GM12872 (cell line): ENCODE measurements around the gene ADAMTS18.

Experiments
- TF ChIP-seq, protein P1 (sequence below): IDR thresholded peaks from 3 replicates; pipeline ENCODE4 v1.5.1; 2011; ENCODE audit warnings: low read depth, mild to moderate bottlenecking, low read length, moderate library complexity; ENCODE audit not compliant: insufficient read depth

ADAMTS18 gene

GRCh38 chr16:77298418-77299360 is 136.1 kb downstream of the ADAMTS18 start:
- TF ChIP-seq, protein P1, sequence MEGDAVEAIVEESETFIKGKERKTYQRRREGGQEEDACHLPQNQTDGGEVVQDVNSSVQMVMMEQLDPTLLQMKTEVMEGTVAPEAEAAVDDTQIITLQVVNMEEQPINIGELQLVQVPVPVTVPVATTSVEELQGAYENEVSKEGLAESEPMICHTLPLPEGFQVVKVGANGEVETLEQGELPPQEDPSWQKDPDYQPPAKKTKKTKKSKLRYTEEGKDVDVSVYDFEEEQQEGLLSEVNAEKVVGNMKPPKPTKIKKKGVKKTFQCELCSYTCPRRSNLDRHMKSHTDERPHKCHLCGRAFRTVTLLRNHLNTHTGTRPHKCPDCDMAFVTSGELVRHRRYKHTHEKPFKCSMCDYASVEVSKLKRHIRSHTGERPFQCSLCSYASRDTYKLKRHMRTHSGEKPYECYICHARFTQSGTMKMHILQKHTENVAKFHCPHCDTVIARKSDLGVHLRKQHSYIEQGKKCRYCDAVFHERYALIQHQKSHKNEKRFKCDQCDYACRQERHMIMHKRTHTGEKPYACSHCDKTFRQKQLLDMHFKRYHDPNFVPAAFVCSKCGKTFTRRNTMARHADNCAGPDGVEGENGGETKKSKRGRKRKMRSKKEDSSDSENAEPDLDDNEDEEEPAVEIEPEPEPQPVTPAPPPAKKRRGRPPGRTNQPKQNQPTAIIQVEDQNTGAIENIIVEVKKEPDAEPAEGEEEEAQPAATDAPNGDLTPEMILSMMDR = no peak

- TF ChIP-seq, protein P1 = no peak
Measured at GRCh38 chr16:77297996-77298395, 136.8 kb downstream of the ADAMTS18 start.

DNA sequence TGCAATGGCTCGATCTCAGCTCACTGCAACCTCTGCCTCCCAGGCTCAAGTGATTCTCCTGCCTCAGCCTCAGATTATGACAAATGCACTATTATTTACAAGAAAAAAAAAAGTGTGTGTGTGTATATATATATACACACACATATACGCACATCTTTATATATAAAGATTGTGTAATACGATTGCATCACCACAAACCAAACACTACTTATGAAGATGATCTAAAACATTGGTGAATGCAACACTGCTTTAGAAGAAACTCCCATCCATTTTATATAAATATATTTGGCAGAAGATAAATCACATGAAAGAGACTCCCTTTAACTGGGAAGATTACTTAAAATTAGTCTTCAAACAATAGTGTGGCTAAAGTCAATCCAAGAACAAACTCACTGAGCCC is 138.9 kb downstream of the ADAMTS18 start:
- TF ChIP-seq, protein P1 = no peak

GRCh38 chr16:77290451-77291115 is 144.3 kb downstream of the ADAMTS18 start:
- TF ChIP-seq, protein P1 = no peak

DNA sequence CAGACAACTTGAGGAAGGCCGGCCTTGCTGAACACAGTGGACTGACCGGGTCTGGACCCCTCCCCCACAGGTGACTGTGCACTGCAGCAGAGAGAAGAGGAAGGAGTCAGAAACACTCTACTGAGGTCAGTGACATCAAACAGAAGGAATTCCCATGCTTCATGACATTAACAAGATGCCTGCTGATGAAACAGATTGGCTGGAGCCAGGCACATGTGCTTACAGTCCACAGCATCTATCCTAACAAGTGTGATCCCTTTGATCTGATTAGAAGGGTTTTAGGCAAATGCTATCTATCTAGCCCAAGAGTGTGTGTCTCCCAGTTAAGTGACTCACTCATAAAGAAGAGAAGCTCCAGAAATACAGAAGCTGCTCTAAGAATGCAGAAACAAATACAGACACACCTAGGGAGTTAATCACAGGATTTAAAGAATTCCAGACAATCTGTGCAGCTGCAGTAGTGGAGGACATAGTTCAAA is 145.5 kb downstream of the ADAMTS18 start:
- TF ChIP-seq, protein P1 = no peak

GRCh38 chr16:77288222-77288621 is 146.6 kb downstream of the ADAMTS18 start:
- TF ChIP-seq, protein P1 = no peak

DNA sequence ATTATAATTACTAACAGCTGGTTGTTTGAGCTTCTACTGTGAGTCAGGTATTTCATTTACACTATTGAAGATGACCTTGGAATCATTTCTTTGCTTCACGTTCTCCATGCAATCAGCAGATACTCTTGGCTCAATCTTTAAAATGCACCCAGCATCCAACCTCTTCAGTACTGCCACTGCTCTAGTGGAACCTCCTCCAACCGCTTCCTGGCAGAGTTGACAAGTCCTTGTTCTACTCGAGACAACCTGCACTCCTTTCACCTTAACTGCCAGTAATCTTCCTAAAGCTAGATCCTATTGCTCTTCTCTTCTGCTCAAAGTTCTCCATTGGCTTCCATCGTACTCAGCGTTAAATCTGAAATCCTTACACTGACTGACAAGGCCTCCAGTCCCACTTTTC is 149.2 kb downstream of the ADAMTS18 start:
- TF ChIP-seq, protein P1 = no peak
